Stromal cell of bone marrow (primary cell): ENCODE measurements around the gene CRKL.
"Not testable (repeated sequence)": the region's sequence is repeated elsewhere in the genome, so short reads cannot be mapped to it uniquely, and the experiment has no call there.

Source experiments
- DNase-seq: peaks from one replicate; pipeline ENCODE4 v3.0.0-alpha.2; 2012; ENCODE audit warnings: low read depth

Gene CRKL

DNA sequence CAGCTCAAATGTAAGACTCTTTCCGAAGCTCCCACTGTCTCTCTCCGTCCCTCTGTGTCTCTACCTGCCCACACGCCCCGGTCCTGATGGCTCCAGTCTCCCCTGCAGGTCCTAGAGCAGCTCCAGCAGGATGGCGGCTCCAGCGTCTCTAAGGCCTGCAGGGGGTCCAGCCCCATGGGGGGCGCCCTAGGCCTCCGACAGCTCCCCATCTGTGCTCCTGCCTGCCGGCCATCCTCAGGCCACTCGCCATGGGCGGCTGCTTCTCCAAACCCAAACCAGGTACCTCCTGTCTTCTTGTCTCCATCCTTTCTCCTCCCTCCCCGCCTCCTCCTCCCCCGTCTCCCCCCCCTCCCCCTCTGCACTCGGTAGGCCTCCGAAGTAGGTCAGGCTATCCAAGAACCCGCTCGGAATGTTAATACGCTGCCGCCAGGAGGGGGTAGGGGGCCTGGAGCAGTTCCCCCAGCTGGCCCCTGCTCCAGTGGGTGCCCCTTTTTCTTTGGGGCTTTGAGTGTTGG is 50.5 kb downstream of the CRKL start:
- no peak for DNase-seq

DNA sequence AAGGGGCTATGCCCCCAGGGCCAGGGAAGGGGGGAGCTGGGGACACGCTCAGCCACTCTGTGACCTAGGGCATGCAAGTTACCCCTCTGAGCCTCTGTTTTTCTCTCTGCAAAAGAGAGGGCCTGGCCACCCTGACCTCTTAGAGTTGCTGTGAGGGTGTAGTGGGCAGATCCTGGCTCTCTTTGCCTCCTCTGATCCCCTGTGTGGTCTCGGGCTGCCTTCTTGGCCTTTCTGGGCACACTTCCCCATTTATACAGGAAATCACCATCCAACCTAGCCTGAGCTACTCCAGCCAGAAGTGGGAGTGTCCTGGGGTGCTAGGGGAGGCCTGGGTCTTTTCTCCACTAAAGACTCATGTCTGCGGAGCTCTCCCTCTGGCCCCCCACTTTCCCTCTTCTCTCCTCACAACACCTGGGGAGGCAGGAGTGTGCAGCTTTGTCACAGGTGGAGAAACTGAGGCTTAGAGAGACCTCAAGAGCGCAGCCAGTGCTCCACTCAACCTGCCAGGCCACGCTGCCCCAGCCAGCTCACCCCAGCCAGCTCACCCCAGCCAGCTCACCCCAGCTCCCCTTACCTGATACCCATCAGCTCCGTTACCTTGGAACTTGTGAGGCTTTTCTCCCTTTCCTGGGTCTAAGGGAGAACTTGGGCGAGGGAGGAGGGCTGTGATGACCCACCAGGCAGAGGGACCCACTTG is 51.2 kb downstream of the CRKL start:
- no peak for DNase-seq

- DNase-seq = no peak
Observed at GRCh38 chr22:20970939-20971657, 53.9 kb downstream of the CRKL start.

DNA sequence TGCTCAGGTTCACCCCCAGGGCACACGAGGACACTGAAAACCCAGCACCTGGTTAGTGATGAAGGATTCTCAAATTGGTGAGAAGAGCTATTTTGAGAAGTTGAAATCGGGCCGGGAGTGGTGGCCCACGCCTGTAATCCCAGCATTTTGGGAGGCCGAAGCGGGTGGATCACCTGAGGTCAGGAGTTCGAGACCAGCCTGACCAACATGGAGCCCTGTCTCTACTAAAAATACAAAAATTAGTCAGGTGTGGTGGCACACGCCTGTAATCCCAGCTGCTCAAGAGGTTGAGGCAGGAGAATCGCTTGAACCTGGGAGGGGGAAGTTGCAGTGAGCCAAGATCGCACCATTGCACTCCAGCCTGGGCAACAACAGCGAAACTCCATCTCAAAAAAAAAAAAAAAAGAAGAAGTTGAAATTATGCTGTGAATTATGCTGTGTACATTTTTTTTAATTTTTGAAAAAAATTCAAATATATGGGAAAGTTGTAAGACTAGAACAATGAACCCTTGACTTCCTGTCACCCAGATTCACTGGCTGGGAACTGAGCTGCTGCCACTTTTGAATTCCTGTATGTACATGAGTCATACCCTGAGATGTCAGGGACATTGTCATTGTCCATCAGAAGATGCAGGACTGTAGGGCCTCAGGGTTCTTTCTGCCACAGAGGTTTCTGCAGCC is 54.9 kb downstream of the CRKL start:
- DNase-seq = not testable (repeated sequence)

DNA sequence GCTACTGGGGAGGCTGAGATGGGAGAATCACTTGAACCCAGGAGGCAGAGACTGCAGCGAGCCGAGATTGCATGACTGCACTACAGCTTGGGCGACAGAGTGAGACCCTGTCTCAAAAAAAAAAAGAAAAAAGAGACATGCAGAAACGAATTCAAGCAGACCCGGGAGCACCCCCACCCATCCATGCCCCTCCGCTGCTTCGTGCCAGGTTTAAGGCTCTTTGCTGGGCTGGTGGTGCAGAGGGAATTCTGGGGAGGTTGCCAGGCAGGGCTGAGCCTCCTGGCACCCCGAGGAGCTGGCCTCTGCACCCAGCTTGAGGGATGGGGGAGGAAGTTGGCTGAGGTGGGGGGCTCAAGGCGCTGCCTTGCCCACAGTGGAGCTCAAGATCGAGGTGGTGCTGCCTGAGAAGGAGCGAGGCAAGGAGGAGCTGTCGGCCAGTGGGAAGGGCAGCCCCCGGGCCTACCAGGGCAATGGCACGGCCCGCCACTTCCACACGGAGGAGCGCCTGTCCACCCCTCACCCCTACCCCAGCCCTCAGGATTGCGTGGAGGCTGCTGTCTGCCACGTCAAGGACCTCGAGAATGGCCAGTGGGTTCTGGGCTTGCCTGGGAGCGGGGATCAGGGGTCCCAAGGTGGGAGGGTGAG is 55.8 kb downstream of the CRKL start:
- no peak for DNase-seq

GRCh38 chr22:20973634-20974286 is 56.6 kb downstream of the CRKL start:
- no peak for DNase-seq

GRCh38 chr22:20974336-20974955 is 57.2 kb downstream of the CRKL start:
- DNase-seq = no peak

GRCh38 chr22:20975541-20976290 is 58.5 kb downstream of the CRKL start:
- DNase-seq = no peak

DNA sequence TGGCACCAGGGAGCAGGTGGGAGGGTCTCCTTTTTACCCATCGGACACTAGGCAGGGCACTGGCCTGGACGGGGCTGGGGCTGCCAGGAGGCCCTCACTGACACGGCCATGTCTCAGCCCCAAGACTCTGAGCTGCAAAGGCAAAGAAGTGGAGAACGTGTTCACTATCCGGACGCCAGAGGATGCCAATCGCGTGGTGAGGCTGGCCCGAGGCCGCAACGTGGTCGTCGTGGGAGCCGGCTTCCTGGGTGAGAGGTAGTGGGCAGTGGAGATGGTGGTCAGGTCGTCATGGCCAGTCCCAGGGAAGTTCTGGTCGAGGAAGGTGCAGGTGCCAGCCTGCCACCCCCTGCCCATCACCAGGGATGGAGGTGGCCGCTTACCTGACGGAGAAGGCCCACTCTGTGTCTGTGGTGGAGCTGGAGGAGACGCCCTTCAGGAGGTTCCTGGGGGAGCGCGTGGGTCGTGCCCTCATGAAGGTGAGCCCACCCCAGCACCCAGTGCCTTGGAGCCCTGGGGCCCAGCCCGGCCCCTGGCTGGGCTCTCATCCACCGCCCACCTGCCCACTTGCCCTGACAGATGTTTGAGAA is 59.2 kb downstream of the CRKL start:
- DNase-seq = no peak

DNA sequence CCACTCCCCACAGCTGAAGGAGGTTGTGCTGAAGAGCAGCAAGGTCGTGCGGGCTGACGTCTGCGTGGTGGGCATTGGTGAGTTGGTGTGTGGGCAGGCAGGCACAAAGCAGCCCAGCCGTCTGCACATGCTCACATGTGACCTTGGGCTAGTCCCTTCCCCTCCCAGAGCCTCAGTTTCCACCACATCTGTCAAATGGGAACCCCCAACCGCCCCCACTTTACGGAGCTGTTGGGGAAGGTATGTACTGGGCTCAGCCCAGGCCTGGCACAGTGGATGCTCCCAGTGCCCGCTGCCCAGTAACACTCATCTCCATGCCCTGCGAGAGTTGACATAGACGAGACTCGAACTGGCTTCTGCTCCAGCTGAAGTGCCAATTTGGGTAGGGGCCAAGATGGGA is 59.8 kb downstream of the CRKL start:
- no peak for DNase-seq

DNA sequence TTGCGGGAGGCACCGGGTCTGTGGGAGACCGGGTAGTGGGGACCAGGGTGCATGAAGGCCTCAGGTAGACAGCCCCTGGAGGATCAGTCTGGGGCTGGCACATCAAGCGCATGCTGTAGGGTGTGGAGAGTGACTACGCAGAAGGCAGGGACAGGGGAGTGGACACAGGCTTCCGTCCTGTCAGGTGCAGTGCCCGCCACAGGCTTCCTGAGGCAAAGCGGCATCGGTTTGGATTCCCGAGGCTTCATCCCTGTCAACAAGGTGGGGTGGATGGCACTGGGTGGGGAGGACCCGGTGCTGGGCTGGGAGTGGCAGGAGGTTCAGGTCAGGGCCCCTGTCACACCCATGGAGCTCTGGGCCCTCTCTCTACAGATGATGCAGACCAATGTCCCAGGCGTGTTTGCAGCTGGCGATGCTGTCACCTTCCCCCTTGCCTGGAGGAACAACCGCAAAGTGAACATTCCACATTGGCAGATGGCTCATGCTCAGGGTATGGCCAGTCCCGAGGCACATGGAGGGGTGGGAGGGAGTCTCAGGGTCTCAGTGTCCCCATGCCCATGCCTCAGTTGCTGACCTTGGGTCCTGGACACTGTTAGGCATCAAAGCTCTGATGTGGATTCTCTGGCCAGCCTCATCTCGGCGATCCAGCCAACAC is 60.4 kb downstream of the CRKL start:
- no peak for DNase-seq

DNA sequence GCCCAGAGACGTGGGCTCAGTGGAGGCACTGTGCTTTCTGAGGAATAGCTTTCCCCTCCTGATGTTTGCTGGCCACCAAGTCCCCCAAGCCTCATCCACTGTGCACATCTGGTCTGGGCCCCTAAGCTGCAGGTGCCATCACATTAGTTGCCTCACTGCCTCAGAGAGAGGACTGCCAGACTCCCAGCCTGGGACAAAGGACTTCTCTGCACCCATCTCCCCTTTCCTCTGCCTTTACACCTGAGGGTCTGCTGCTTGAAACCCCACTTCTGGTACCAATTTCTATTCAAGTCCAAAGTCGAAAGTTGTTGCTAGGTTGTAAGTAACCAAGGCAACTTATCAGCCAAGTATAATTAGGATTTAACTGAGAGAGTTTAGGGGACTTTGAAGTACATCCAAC is 61.2 kb downstream of the CRKL start:
- DNase-seq = no peak

DNA sequence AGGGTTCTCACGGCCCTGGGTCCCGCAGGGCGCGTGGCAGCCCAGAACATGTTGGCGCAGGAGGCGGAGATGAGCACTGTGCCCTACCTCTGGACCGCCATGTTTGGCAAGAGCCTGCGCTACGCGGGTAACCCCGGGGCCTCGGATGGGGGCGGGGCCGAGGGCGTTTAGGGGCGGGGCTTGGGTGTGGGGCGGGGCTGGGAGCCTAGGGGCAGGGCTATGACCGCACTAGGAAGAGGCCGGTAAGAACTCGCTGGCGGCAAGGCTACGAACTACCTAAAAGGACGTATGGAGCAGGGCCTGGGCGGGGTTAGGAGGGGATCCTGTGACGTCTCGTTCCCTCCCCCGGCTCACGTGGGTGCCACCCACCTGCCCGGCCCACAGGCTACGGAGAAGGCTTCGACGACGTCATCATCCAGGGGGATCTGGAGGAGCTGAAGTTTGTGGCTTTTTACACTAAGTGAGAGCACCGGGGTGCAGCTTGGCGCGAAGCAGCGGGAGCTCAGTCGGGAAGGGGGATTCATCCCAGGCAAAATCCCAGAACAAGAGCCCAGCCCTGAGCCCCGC is 62.1 kb downstream of the CRKL start:
- peak; percentile 27 for DNase-seq

DNA sequence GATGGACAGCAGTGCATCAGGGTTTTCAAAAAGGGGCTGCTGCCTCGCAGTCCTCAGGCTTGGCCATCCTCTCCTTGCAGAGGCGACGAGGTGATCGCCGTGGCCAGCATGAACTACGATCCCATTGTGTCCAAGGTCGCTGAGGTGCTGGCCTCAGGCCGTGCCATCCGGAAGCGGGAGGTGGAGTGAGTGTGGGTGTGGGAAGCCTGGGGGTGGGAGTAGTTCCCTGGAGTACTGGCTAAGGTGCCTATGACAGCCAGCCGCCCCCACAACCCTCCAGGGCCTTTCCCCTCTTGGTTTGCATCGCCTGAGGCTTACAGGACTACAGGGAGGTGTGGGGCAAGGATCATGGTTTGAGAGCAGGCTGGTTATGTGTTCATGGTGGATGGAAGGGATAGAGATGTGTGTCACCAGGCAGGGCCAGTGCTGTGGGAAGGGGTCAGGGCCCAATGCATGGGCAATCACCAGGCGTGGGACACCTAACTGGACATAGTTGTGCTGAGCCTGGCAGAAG is 62.8 kb downstream of the CRKL start:
- no peak for DNase-seq

- no peak for DNase-seq
Observed at GRCh38 chr22:20980523-20980922, 63.3 kb downstream of the CRKL start.

DNA sequence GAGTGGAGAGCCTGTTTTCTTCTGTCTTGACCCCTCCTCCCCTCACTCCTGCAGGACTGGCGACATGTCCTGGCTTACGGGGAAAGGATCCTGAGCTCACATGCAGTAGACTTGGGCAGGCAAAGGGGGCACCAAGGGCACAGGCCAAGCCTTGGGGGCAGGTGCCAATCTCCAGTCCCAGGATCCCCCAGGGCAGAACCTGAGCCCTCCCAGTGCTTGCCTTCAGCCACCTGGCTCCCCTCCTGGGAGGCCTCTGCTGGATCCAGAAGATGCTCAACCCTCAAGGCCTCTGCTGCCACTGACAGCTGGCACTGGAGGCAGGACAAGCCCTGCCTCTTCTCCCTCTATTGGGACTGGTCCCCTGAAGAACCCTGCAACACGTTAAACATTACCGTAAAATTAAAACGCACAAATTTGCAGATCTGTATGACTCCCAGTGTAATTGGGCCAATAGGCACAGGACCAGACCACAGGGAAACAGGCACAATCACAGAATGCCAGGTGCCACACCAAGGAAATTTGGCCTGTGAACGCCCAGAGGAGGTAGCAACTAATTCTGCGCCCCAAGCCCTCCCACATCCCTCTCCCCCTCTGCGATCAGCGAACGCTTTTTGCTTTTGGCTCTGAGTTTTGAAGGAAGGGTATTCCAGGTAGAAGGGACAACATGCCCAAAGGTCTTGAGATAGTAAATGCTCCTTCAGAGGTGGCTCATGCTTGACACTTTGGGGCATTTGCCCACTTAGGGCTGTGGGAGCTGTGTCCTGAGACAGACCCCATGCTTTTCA is 63.9 kb downstream of the CRKL start:
- no peak for DNase-seq

- peak; percentile 72 for DNase-seq
Observed at GRCh38 chr22:20981787-20982562, 64.8 kb downstream of the CRKL start, which contains the start of gene LZTR1. TSS of gene LZTR1 (plus strand) at chr22:20982297. CDS start at chr22:20982372, 75 bp downstream.

GRCh38 chr22:20982563-20982882 is 65.3 kb downstream of the CRKL start:
- DNase-seq = no peak
